Activated T-helper 1 cell treated with anti-CD3 and anti-CD28 coated beads, Interleukin-12 subunit alpha, Interleukin-12 subunit beta, Interleukin-2, Interleukin-4 antibody, amounts not matched to agents 30 ng/mL and 10 ng/mL and 1 ng/mL, durations not matched to agents 14 hours and 24 hours and 36 hours (primary cell): ENCODE measurements around the gene TACC3. TPM values are rescaled to one million over a fixed set of nuclear protein-coding genes. Genes with fewer than 3 reads are reported as not detected.

Experiments
- DNase-seq: peaks from one replicate; pipeline ENCODE4 v3.0.0; 2021; ENCODE audit warnings: low spot score
- H3K27ac Mint-ChIP-seq: one replicate; pipeline ENCODE4 v1.8.0; 2021; ENCODE audit warnings: mild to moderate bottlenecking, mixed read lengths
- H3K27me3 Mint-ChIP-seq: one replicate; pipeline ENCODE4 v1.8.0; 2022; ENCODE audit warnings: mild to moderate bottlenecking, moderate library complexity, mixed read lengths; ENCODE audit not compliant: insufficient read depth
- H3K36me3 Mint-ChIP-seq: one replicate; pipeline ENCODE4 v1.8.0; 2021; ENCODE audit warnings: low read depth, mixed read lengths
- H3K4me1 Mint-ChIP-seq: one replicate; pipeline ENCODE4 v1.8.0; 2021; ENCODE audit warnings: low read depth, mixed read lengths
- H3K4me3 Mint-ChIP-seq: one replicate; pipeline ENCODE4 v1.8.0; 2021; ENCODE audit warnings: mild to moderate bottlenecking, moderate library complexity, mixed read lengths
- H3K9me3 Mint-ChIP-seq: one replicate; pipeline ENCODE4 v1.8.0; 2021; ENCODE audit warnings: mixed read lengths
- intact Hi-C: fragments of 100-400 bp; cut with micrococcal nuclease; formaldehyde crosslinking; loops from one replicate; pipeline ENCODE4 v1.15.1; 2024
- total RNA-seq: library from RNA; stranded (reverse); gene quantifications from 2 replicates; pipeline ENCODE4 v1.2.3, GENCODE V29; 2022

Gene TACC3
- total RNA-seq = 134 and 139 TPM in 2 replicates

GRCh38 chr4:1721003-1721665 lies at the start of gene TACC3, which contains the start of gene TMEM129:
Gene TACC3, plus strand, starts transcription at chr4:1721521. Its CDS starts 1,901 bp downstream, at chr4:1723422.
Gene TMEM129, minus strand, starts transcription at chr4:1721323. Its CDS starts 486 bp downstream, at chr4:1720837.
- H3K4me3 Mint-ChIP-seq = peak within 1 kb of the TSS; percentile 94
- H3K9me3 Mint-ChIP-seq = no peaks in the 10 kb centered on the region
- H3K36me3 Mint-ChIP-seq = peaks cover 36% of the 10 kb centered on the region
- peak within 1 kb of the TSS; percentile 97 for H3K27ac Mint-ChIP-seq
- H3K4me1 Mint-ChIP-seq = peaks cover 45% of the 10 kb centered on the region
- DNase-seq = peak; percentile 90
- no peaks in the 10 kb centered on the region for H3K27me3 Mint-ChIP-seq
- intact Hi-C loops = loop anchor here (1.0 to 5.0 kb wide), 10 partner anchors 9 to 1356 kb away; partner anchors contain the start of genes CFAP99, FAM53A, GRK4 and LETM1

GRCh38 chr4:1673671-1674070 lies 47.6 kb upstream of the TACC3 start:
- Mint-ChIP-seq H3K9me3 (no peaks in the 10 kb centered on the region), H3K4me1 (no peaks in the 10 kb centered on the region), H3K27ac (no peak overlapping the region), H3K27me3 (no peaks in the 10 kb centered on the region), H3K4me3 (no peak overlapping the region), H3K36me3 (no peaks in the 10 kb centered on the region)
- no peak for DNase-seq
- intact Hi-C loops = no loop called here

- Mint-ChIP-seq H3K4me3 (no peak overlapping the region), H3K9me3 (no peaks in the 10 kb centered on the region), H3K27ac (no peak overlapping the region), H3K27me3 (no peaks in the 10 kb centered on the region), H3K4me1 (no peaks in the 10 kb centered on the region), H3K36me3 (no peaks in the 10 kb centered on the region)
- DNase-seq = no peak
- intact Hi-C loops = no loop called here
These were observed 46.6 kb upstream of the TACC3 start for GRCh38 chr4:1674682-1675081.

GRCh38 chr4:1675136-1675801 lies 46.1 kb upstream of the TACC3 start:
- Mint-ChIP-seq H3K27ac (no peak overlapping the region), H3K4me1 (no peaks in the 10 kb centered on the region), H3K36me3 (no peaks in the 10 kb centered on the region), H3K27me3 (no peaks in the 10 kb centered on the region), H3K4me3 (no peak overlapping the region), H3K9me3 (no peaks in the 10 kb centered on the region)
- DNase-seq = no peak
- intact Hi-C loops = no loop called here

DNA sequence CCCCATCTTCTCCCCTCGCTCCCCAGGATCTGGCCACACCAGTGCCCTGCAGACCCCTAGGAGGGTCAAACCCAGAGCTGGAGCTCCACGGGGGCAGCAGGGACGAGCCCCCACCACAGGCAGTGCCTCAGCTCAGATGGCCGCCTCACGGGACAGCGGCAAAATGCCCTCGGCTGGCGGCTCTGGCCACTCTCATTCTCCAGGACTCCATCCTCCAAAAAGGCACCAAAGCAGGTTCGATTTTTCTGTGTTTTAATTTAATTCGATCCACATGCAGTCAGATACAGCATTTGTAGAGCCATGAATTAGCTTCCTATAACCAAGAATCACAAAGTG lies 45.6 kb upstream of the TACC3 start:
- no peak for DNase-seq
- Mint-ChIP-seq H3K4me3 (no peak overlapping the region), H3K27ac (no peak overlapping the region), H3K27me3 (no peaks in the 10 kb centered on the region), H3K4me1 (no peaks in the 10 kb centered on the region), H3K9me3 (no peaks in the 10 kb centered on the region), H3K36me3 (no peaks in the 10 kb centered on the region)
- intact Hi-C loops = no loop called here

- intact Hi-C loops = no loop called here
- no peak overlapping the region for H3K27ac Mint-ChIP-seq
- H3K27me3 Mint-ChIP-seq = no peaks in the 10 kb centered on the region
- no peaks in the 10 kb centered on the region for H3K9me3 Mint-ChIP-seq
- H3K36me3 Mint-ChIP-seq = no peaks in the 10 kb centered on the region
- no peaks in the 10 kb centered on the region for H3K4me1 Mint-ChIP-seq
- no peak for DNase-seq
- no peak overlapping the region for H3K4me3 Mint-ChIP-seq
These were observed 44.5 kb upstream of the TACC3 start for GRCh38 chr4:1676605-1677525.

DNA sequence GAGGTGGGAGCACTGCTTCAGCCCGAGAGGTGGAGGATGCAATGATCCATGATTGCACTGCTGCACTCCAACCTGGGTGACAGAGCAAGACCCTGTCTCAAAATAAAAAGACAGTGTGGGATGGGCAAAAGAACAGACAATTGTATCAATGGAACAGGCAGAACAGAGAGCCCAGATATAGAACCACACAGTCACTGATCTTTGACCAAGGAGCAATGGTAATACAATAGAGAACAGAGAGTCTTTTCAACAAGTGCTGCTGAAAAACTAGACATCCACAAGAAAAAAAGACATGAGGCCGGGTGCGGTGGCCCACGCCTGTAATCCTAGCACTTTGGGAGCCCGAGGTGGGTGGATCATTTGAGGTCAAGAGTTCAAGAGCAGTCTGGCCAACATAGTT lies 43.1 kb upstream of the TACC3 start:
- Mint-ChIP-seq H3K9me3 (no peaks in the 10 kb centered on the region), H3K36me3 (peaks cover 3% of the 10 kb centered on the region), H3K4me1 (peaks cover 9% of the 10 kb centered on the region), H3K4me3 (no peak overlapping the region), H3K27ac (no peak overlapping the region), H3K27me3 (no peaks in the 10 kb centered on the region)
- intact Hi-C loops = no loop called here
- no peak for DNase-seq

DNA sequence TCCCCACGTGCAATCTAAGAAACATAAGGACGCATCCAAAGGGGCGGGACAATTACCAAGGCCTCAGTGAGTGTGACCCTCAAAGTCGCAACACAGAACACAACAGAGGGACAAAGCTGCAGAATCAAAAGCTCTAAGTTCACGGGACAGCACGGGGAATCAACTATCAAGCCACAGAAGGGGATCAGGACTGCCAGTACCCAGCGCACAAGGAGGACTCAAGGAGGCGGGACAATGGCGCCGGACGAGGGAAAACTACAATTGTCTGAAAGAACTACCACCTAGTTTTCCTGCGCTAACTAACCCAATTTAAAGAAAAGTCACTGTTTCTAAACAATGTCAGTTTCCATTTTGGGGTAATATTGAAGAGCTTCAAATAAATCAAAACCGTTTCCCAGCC lies 38.5 kb upstream of the TACC3 start:
- intact Hi-C loops = loop anchor here (1.0 to 10.0 kb wide), 3 partner anchors 43 to 1389 kb away; partner anchors contain the start of genes HAUS3, HTT, HTT-AS and POLN
- peak overlapping the region; percentile 90 for H3K27ac Mint-ChIP-seq
- H3K4me3 Mint-ChIP-seq = peak overlapping the region; percentile 87
- H3K9me3 Mint-ChIP-seq = no peaks in the 10 kb centered on the region
- H3K27me3 Mint-ChIP-seq = peaks cover 2% of the 10 kb centered on the region
- peaks cover 6% of the 10 kb centered on the region for H3K36me3 Mint-ChIP-seq
- no peak for DNase-seq
- H3K4me1 Mint-ChIP-seq = peaks cover 12% of the 10 kb centered on the region

GRCh38 chr4:1683261-1683735 lies 38.0 kb upstream of the TACC3 start:
- Mint-ChIP-seq H3K27me3 (peaks cover 2% of the 10 kb centered on the region), H3K36me3 (peaks cover 6% of the 10 kb centered on the region), H3K4me3 (peak overlapping the region; percentile 87), H3K9me3 (no peaks in the 10 kb centered on the region), H3K27ac (peak overlapping the region; percentile 90), H3K4me1 (peaks cover 12% of the 10 kb centered on the region)
- intact Hi-C loops = loop anchor here (1.0 to 10.0 kb wide), 3 partner anchors 43 to 1389 kb away; partner anchors contain the start of genes HAUS3, HTT, HTT-AS and POLN
- no peak for DNase-seq

DNA sequence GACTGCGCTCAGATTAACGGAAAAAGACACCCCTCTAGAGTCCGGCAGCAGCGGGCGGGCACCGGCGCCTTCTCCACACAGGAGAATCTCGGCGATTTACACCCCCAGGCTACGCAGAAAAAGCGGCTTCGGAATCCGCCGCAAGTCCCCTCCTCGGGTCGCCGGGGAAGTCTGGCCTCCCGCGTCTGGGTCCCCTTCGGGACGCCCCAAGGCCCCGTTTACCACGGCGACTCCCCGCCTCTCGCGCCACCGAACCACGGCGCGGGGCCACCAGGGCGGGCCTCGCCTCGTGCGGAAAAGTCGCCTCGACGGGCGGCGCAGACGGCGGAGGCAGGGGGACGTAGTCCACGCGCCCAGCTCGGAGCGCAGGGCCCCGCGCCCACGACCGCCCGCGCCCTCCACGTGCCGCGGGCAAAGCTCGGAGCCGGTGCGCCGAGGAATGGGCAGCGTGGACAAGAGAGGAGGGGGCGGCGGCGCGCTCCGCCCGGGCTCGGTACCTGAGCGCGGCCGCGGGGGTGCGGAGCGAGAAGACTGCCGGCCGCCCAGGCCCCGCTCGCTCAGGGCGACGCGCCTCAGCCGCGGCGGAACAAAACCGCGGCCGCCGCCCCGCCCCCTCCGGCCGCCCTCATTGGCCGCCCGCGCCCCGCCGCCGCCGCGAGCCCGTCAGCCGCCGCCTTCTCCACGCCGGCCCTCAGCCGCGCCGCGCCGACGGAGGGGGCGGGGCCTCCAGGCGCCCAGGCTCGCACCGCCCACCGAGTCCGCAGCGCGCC lies 37.4 kb upstream of the TACC3 start, which contains the start of gene FAM53A:
Gene FAM53A (minus strand): TSS at position 578 of the 770 bp plus-strand sequence. CDS start 15,572 bp downstream, outside the sequence.
- peaks cover 12% of the 10 kb centered on the region for H3K4me1 Mint-ChIP-seq
- peak within 1 kb of the TSS; percentile 87 for H3K4me3 Mint-ChIP-seq
- intact Hi-C loops = loop anchor here (1.0 to 10.0 kb wide), 9 partner anchors 28 to 1388 kb away; partner anchors contain the start of genes HAUS3, HTT, HTT-AS and NSD2
- H3K27ac Mint-ChIP-seq = peak within 1 kb of the TSS; percentile 90
- H3K27me3 Mint-ChIP-seq = peaks cover 2% of the 10 kb centered on the region
- peak; percentile 93 for DNase-seq
- peaks cover 8% of the 10 kb centered on the region for H3K36me3 Mint-ChIP-seq
- no peaks in the 10 kb centered on the region for H3K9me3 Mint-ChIP-seq

DNA sequence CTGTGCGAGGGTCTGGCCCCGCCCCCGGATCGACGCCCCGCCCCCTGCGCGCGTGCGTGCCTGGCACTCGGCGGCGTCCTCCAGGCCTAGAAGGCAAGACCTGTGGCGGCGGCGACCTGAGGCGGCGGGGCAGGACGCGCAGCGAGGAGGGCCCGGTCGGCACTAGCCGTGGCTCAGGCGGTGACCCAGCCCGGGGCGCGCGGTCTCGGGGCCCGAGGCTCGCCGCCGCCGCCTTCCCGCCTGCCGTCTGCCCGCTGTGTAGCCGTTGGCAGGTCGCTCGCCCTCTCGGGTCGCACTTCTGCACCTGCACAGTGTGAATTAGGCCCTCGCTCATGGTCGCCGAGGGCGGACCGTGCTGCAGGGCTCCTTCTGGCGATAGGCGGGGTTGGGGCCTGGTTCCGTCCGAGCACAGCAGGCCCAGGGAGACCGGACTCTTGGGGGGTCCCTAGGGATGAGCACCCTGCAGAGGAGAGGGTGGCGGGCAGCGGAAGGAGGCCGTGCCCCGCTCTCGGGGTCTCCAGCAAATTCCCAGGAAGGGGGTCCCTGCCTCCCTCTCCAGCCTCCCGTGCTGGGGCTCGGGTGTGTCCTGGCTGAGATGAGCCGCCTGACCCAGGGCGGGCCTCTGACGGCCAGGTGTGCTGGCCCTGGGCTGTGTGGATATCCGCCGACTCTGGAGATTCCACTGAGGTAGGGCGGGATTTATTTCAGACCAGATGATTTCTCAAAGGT lies 36.7 kb upstream of the TACC3 start:
- Mint-ChIP-seq H3K27ac (no peak overlapping the region), H3K36me3 (peaks cover 11% of the 10 kb centered on the region), H3K4me3 (peak overlapping the region; percentile 54), H3K4me1 (peaks cover 12% of the 10 kb centered on the region), H3K9me3 (no peaks in the 10 kb centered on the region), H3K27me3 (peaks cover 2% of the 10 kb centered on the region)
- intact Hi-C loops = loop anchor here (1.0 to 10.0 kb wide), 8 partner anchors 28 to 1388 kb away; partner anchors contain the start of genes HAUS3, HTT, HTT-AS and NSD2
- DNase-seq = no peak
